HG02852 (cell line): ENCODE results near the gene MLYCD.

ENCODE experiments used
- ATAC-seq: cut with Tn5 transposase; IDR thresholded peaks from one replicate; pipeline ENCODE4 v1.9.1; 2021; ENCODE audit warnings: mild to moderate bottlenecking, moderate library complexity; ENCODE audit not compliant: unreplicated experiment

MLYCD gene

GRCh38 chr16:83898463-83899271, at the start of gene MLYCD:
Gene MLYCD, plus strand, starts transcription at chr16:83899115. Its CDS starts 30 bp downstream, at chr16:83899145.
- peak; percentile 85 for ATAC-seq

- ATAC-seq = no peak
Observed at GRCh38 chr16:83849421-83849820, 49.5 kb upstream of the MLYCD start.

- ATAC-seq = no peak
Observed at GRCh38 chr16:83850947-83851346, 48.0 kb upstream of the MLYCD start.

GRCh38 chr16:83851473-83851872, 47.4 kb upstream of the MLYCD start:
- no peak for ATAC-seq

- ATAC-seq = no peak
Observed at GRCh38 chr16:83852774-83853173, 46.1 kb upstream of the MLYCD start.

- ATAC-seq = no peak
Observed at GRCh38 chr16:83853834-83854233, 45.1 kb upstream of the MLYCD start.

GRCh38 chr16:83854420-83854819, 44.5 kb upstream of the MLYCD start:
- no peak for ATAC-seq

- ATAC-seq = no peak
Observed at GRCh38 chr16:83856792-83857191, 42.1 kb upstream of the MLYCD start.

- no peak for ATAC-seq
Observed at GRCh38 chr16:83859265-83859664, 39.6 kb upstream of the MLYCD start.

GRCh38 chr16:83862661-83863060, 36.3 kb upstream of the MLYCD start:
- ATAC-seq = no peak

GRCh38 chr16:83863682-83864081, 35.2 kb upstream of the MLYCD start:
- no peak for ATAC-seq

GRCh38 chr16:83870830-83871229, 28.1 kb upstream of the MLYCD start:
- no peak for ATAC-seq

- ATAC-seq = no peak
Observed at GRCh38 chr16:83878838-83879237, 20.1 kb upstream of the MLYCD start.

GRCh38 chr16:83882163-83882885, 16.6 kb upstream of the MLYCD start:
- no peak for ATAC-seq

GRCh38 chr16:83886199-83886971, 12.5 kb upstream of the MLYCD start:
- ATAC-seq = no peak

- ATAC-seq = no peak
Observed at GRCh38 chr16:83887080-83887479, 11.8 kb upstream of the MLYCD start.

- no peak for ATAC-seq
Observed at GRCh38 chr16:83887564-83887963, 11.4 kb upstream of the MLYCD start.

GRCh38 chr16:83888672-83889044, 10.3 kb upstream of the MLYCD start:
- ATAC-seq = no peak

- no peak for ATAC-seq
Observed at GRCh38 chr16:83890359-83890758, 8.6 kb upstream of the MLYCD start.

- no peak for ATAC-seq
Observed at GRCh38 chr16:83891742-83892141, 7.2 kb upstream of the MLYCD start.

- ATAC-seq = no peak
Observed at GRCh38 chr16:83895243-83895642, 3.7 kb upstream of the MLYCD start.

- no peak for ATAC-seq
Observed at GRCh38 chr16:83895942-83896341, 3.0 kb upstream of the MLYCD start.
